Aorta (tissue), 5 donors: Measurements from ENCODE around the gene METTL3. TPM values are rescaled to one million over a fixed set of nuclear protein-coding genes. Genes with fewer than 3 reads are reported as not detected.
A peak's percentile ranks its signal among the peaks of the same experiment; 100 is the strongest.

Source experiments
- ATAC-seq: fragments of 200-7000 bp; cut with Tn5 transposase; one replicate; pipeline ENCODE4 v1.9.1; 2022; ENCODE audit warnings: moderate library complexity; ENCODE audit not compliant: low FRiP score
- DNase-seq, 2 donors: peaks; one replicate each; pipeline ENCODE4 v3.0.0-alpha.2; 2020
- H3K27ac ChIP-seq, 2 donors: one replicate each; pipeline ENCODE4 v1.5.1; 2013; ENCODE audit warnings: low read length in 2 of 2, mild to moderate bottlenecking in 2 of 2, moderate library complexity in 2 of 2, control low read depth in 1 of 2, inconsistent platforms in 1 of 2, low read depth in 1 of 2
- H3K27me3 ChIP-seq, 2 donors: one replicate each; pipeline ENCODE4 v1.6.1; 2013; ENCODE audit warnings: control low read depth in 1 of 2, low read length in 1 of 2, mild to moderate bottlenecking in 1 of 2, moderate library complexity in 1 of 2; ENCODE audit not compliant: insufficient read depth in 2 of 2, control insufficient read depth in 1 of 2
- H3K36me3 ChIP-seq, 2 donors: one replicate each; pipeline ENCODE4 v1.6.1; 2013; ENCODE audit warnings: control low read depth in 1 of 2, low read length in 1 of 2, mild to moderate bottlenecking in 1 of 2; ENCODE audit not compliant: insufficient read depth in 2 of 2, control insufficient read depth in 1 of 2
- H3K4me1 ChIP-seq, 2 donors: one replicate each; pipeline ENCODE4 v1.6.1; 2013; ENCODE audit warnings: low read length in 2 of 2, control low read depth in 1 of 2, mild to moderate bottlenecking in 1 of 2, moderate library complexity in 1 of 2; ENCODE audit not compliant: insufficient read depth in 2 of 2, control insufficient read depth in 1 of 2
- H3K4me3 ChIP-seq, 2 donors: one replicate each; pipeline ENCODE4 v1.5.1; 2013; ENCODE audit warnings: low read length in 2 of 2, control low read depth in 1 of 2, mild to moderate bottlenecking in 1 of 2
- H3K9me3 ChIP-seq: one replicate; pipeline ENCODE4 v1.6.1; 2013; ENCODE audit warnings: mild to moderate bottlenecking, low read length; ENCODE audit not compliant: control insufficient read depth
- whole genome bisulfite sequencing, 2 donors: extraction: QIAGEN DNeasy Blood & Tissue Kit; methylation state at CpG; one replicate each; pipeline ENCODE4 v1.1.7; 2013; 5-methylcytosine and 5-hydroxymethylcytosine counted together
- intact Hi-C, 2 donors: fragments of 100-400 bp; cut with DNase I; formaldehyde crosslinking; loops; one replicate each; pipeline versions ENCODE4 v1.14.2 to v1.15.0; 2022
- polyA plus RNA-seq, 2 donors: library from polyadenylated mRNA; stranded (reverse); fragments of 200-250 nt; gene quantifications; one replicate each; pipeline ENCODE4 v1.2.3, GENCODE V29; 2013
- total RNA-seq, 2 donors: library from RNA; stranded (reverse); fragmentation: NEBNext Ultra II Directional; extraction: Animal tissue kit (Norgen Biotek cat#: 25700); gene quantifications; one replicate each; pipeline ENCODE4 v1.2.1, GENCODE V29; 2021
- donor health status: healthy with polysubstance abuse.
- donor health status: Bipolar disorder and iron deficiency.
- donor health status: DM: no; HTN: no; CAD: no.
- donor health status: DM: no; HTN: no; CAD: no.
- donor health status: DM: yes; HTN: yes; CAD: no.

METTL3 gene
- total and polyA plus RNA-seq, 4 donors = 8.6 to 48.4 (median 39.0) TPM

GRCh38 chr14:21521501-21521900, 10.4 kb upstream of the METTL3 start:
- Histone ChIP-seq H3K27me3 (no peaks in the 10 kb centered on the region), H3K9me3 (no peaks in the 10 kb centered on the region), H3K4me3 (no peak overlapping the region), H3K36me3 (no peaks in the 10 kb centered on the region), H3K27ac (no peak overlapping the region), H3K4me1 (no peaks in the 10 kb centered on the region)
- intact Hi-C loops = no loop called here
- ATAC-seq (no peak), DNase-seq (no peak)
- WGBS, 2 donors = 49 to 60% methylated on average over 2 of the region's 2 CpGs

- 89 to 93% methylated on average over 1 of the region's 1 CpG for WGBS, 2 donors
- intact Hi-C loops = no loop called here
- no peaks in the 10 kb centered on the region for H3K4me1 ChIP-seq
- H3K4me3 ChIP-seq = no peak overlapping the region
- no peaks in the 10 kb centered on the region for H3K9me3 ChIP-seq
- H3K27ac ChIP-seq = no peak overlapping the region
- H3K36me3 ChIP-seq = no peaks in the 10 kb centered on the region
- ATAC-seq (no peak), DNase-seq (no peak)
- H3K27me3 ChIP-seq = no peaks in the 10 kb centered on the region
Observed at GRCh38 chr14:21520767-21521166, 9.6 kb upstream of the METTL3 start.

GRCh38 chr14:21518725-21519124, 7.6 kb upstream of the METTL3 start:
- Histone ChIP-seq H3K36me3 (no peaks in the 10 kb centered on the region), H3K27ac (no peak overlapping the region), H3K4me1 (no peaks in the 10 kb centered on the region), H3K27me3 (no peaks in the 10 kb centered on the region), H3K9me3 (no peaks in the 10 kb centered on the region), H3K4me3 (no peak overlapping the region)
- ATAC-seq (no peak), DNase-seq (no peak)
- 59 to 67% methylated on average over 2 of the region's 2 CpGs for WGBS, 2 donors
- intact Hi-C loops = no loop called here

GRCh38 chr14:21514341-21514740, 3.2 kb upstream of the METTL3 start:
- DNase-seq = no peak
- Histone ChIP-seq H3K4me3 (no peak overlapping the region), H3K9me3 (no peaks in the 10 kb centered on the region), H3K4me1 (no peaks in the 10 kb centered on the region), H3K27ac (no peak overlapping the region), H3K36me3 (no peaks in the 10 kb centered on the region), H3K27me3 (no peaks in the 10 kb centered on the region)
- intact Hi-C loops = loop anchor here (5.0 kb wide), 2 partner anchors 37 to 43 kb away; partner anchors contain the start of genes RAB2B (in 2 of the 2) and TOX4 (in 2 of the 2)
- no peak for ATAC-seq
- WGBS, 2 donors = 83 to 89% methylated on average over 1 of the region's 1 CpG

GRCh38 chr14:21509432-21510143, 1.6 kb downstream of the METTL3 start:
- Histone ChIP-seq H3K4me3 (peak overlapping the region in 1 of 2 donors; percentile 88), H3K27ac (no peak overlapping the region), H3K9me3 (no peaks in the 10 kb centered on the region), H3K4me1 (no peaks in the 10 kb centered on the region), H3K27me3 (no peaks in the 10 kb centered on the region), H3K36me3 (no peaks in the 10 kb centered on the region)
- ATAC-seq (no peak), DNase-seq (no peak)
- intact Hi-C loops = loop anchor here (5.0 kb wide), 2 partner anchors 32 to 48 kb away; partner anchors contain the start of genes RAB2B (in 2 of the 2) and TOX4 (in 2 of the 2)
- WGBS, 2 donors = 85 to 87% methylated on average over 6 of the region's 6 CpGs

- Histone ChIP-seq H3K9me3 (no peaks in the 10 kb centered on the region), H3K27me3 (no peaks in the 10 kb centered on the region), H3K27ac (no peak overlapping the region), H3K4me3 (no peak overlapping the region), H3K4me1 (no peaks in the 10 kb centered on the region), H3K36me3 (peaks cover 0 to 6% of the 10 kb centered on the region in 2 donors)
- whole genome bisulfite sequencing, 2 donors = 83 to 91% methylated on average over 2 of the region's 2 CpGs
- no peak for ATAC-seq
- intact Hi-C loops = no loop called here
- DNase-seq = no peak
Observed at GRCh38 chr14:21506557-21506956, 4.6 kb downstream of the METTL3 start.

GRCh38 chr14:21505012-21505553, 6.1 kb downstream of the METTL3 start:
- no peaks in the 10 kb centered on the region for H3K27me3 ChIP-seq
- intact Hi-C loops = no loop called here
- no peak overlapping the region for H3K4me3 ChIP-seq
- ATAC-seq (no peak), DNase-seq (no peak)
- H3K4me1 ChIP-seq = no peaks in the 10 kb centered on the region
- H3K36me3 ChIP-seq = peaks cover 0 to 7% of the 10 kb centered on the region in 2 donors
- H3K9me3 ChIP-seq = no peaks in the 10 kb centered on the region
- H3K27ac ChIP-seq = no peak overlapping the region

GRCh38 chr14:21503376-21503775, 7.8 kb downstream of the METTL3 start:
- Histone ChIP-seq H3K27ac (no peak overlapping the region), H3K4me1 (no peaks in the 10 kb centered on the region), H3K27me3 (no peaks in the 10 kb centered on the region), H3K4me3 (no peak overlapping the region), H3K36me3 (peaks cover 0 to 8% of the 10 kb centered on the region in 2 donors), H3K9me3 (no peaks in the 10 kb centered on the region)
- ATAC-seq = no peak
- 83 to 93% methylated on average over 4 of the region's 4 CpGs for WGBS, 2 donors
- intact Hi-C loops = no loop called here
- DNase-seq = no peak

GRCh38 chr14:21501568-21501967, 9.6 kb downstream of the METTL3 start:
- Histone ChIP-seq H3K27ac (no peak overlapping the region), H3K9me3 (no peaks in the 10 kb centered on the region), H3K36me3 (peaks cover 1 to 8% of the 10 kb centered on the region in 2 donors), H3K4me3 (no peak overlapping the region), H3K4me1 (no peaks in the 10 kb centered on the region), H3K27me3 (no peaks in the 10 kb centered on the region)
- WGBS, 2 donors = 85 to 90% methylated on average over 5 of the region's 5 CpGs
- DNase-seq (no peak), ATAC-seq (no peak)
- intact Hi-C loops = no loop called here
